Stomach smooth muscle (tissue), 2 donors: ENCODE results near the gene GAREM1.

Experiments used
- H3K27ac ChIP-seq: one replicate; pipeline ENCODE4 v1.7.0; 2013; ENCODE audit warnings: mild to moderate bottlenecking, low read length, inconsistent platforms
- H3K27me3 ChIP-seq, 2 donors: one replicate each; pipeline ENCODE4 v1.7.0; 2013; ENCODE audit warnings: low read length in 2 of 2; ENCODE audit not compliant: insufficient read depth in 2 of 2, control insufficient read depth in 1 of 2
- H3K36me3 ChIP-seq, 2 donors: one replicate each; pipeline ENCODE4 v1.7.0; 2013; ENCODE audit warnings: low read length in 2 of 2; ENCODE audit not compliant: control insufficient read depth in 2 of 2, insufficient read depth in 2 of 2
- H3K4me1 ChIP-seq: one replicate; pipeline ENCODE4 v1.7.0; 2013; ENCODE audit warnings: low read length; ENCODE audit not compliant: control insufficient read depth, insufficient read depth
- H3K4me3 ChIP-seq, 2 donors: one replicate each; pipeline ENCODE4 v1.7.0; 2013; ENCODE audit warnings: low read length in 2 of 2
- H3K9ac ChIP-seq, 2 donors: one replicate each; pipeline ENCODE4 v1.7.0; 2013; ENCODE audit warnings: low read length in 2 of 2, mild to moderate bottlenecking in 1 of 2
- H3K9me3 ChIP-seq, 2 donors: one replicate each; pipeline ENCODE4 v1.7.0; 2013; ENCODE audit warnings: low read length in 2 of 2; ENCODE audit not compliant: control insufficient read depth in 2 of 2
- donor health status: healthy.
- donor health status: Pancreatic carcinoma.

Gene GAREM1

DNA sequence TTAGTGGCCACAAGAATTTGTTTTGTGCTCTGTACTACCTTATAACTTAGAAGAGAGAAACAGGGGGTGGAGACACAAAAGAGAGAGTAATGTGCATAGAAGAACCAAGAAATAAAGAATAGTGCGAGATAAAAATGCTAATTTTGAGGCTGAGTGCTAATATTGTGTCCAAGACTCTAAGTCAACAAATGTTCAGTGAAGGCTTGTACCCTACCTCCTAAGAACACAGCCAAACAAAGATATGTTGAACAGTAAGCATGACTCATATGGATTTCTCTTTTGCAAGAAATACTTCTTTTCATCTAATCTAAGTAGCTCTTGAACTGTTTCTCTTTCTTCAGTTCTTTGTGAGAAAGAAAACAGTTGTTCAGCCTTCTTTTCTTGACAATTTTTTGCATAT, 45.2 kb downstream of the GAREM1 start:
- Histone ChIP-seq H3K27me3 (no peaks in the 10 kb centered on the region), H3K9ac (no peak overlapping the region), H3K4me3 (no peak overlapping the region), H3K4me1 (peaks cover 10% of the 10 kb centered on the region), H3K36me3 (no peaks in the 10 kb centered on the region), H3K27ac (no peak overlapping the region), H3K9me3 (no peaks in the 10 kb centered on the region)

GRCh38 chr18:32424696-32425095, 46.0 kb downstream of the GAREM1 start:
- H3K27ac ChIP-seq: no peak overlapping the region
- no peak overlapping the region for H3K9ac ChIP-seq
- peaks cover 10% of the 10 kb centered on the region for H3K4me1 ChIP-seq
- H3K9me3 ChIP-seq: no peaks in the 10 kb centered on the region
- no peaks in the 10 kb centered on the region for H3K27me3 ChIP-seq
- no peaks in the 10 kb centered on the region for H3K36me3 ChIP-seq
- H3K4me3 ChIP-seq: peak overlapping the region in 1 of 2 donors; percentile 16

- H3K27ac ChIP-seq: no peak overlapping the region
- peaks cover 10% of the 10 kb centered on the region for H3K4me1 ChIP-seq
- no peaks in the 10 kb centered on the region for H3K27me3 ChIP-seq
- no peak overlapping the region for H3K9ac ChIP-seq
- H3K36me3 ChIP-seq: no peaks in the 10 kb centered on the region
- no peaks in the 10 kb centered on the region for H3K9me3 ChIP-seq
- H3K4me3 ChIP-seq: no peak overlapping the region
Measured at GRCh38 chr18:32422978-32423740, 47.5 kb downstream of the GAREM1 start.

DNA sequence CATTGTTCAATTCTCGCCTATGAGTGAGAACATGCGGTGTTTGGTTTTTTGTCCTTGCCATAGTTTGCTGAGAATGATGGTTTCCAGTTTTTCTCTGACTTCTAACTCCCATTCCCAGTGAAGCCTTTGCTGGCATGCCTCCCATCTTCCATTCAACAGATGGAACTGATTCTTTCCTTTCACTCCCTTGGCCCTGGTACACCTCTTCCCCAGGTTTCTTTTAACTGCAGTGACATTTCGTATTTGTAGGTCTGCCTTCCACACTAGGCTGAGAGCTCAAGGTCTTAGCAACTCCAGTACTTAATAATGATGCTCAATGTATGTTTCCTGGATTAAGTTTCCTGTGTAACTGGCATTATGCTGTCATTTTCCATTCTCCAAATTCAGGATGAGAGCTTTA, 48.5 kb downstream of the GAREM1 start:
- Histone ChIP-seq H3K9me3 (no peaks in the 10 kb centered on the region), H3K4me1 (peaks cover 10% of the 10 kb centered on the region), H3K27me3 (no peaks in the 10 kb centered on the region), H3K9ac (no peak overlapping the region), H3K4me3 (no peak overlapping the region), H3K36me3 (no peaks in the 10 kb centered on the region), H3K27ac (no peak overlapping the region)

- no peak overlapping the region for H3K4me3 ChIP-seq
- no peaks in the 10 kb centered on the region for H3K36me3 ChIP-seq
- peaks cover 10% of the 10 kb centered on the region for H3K4me1 ChIP-seq
Measured at GRCh38 chr18:32420084-32420750, 50.5 kb downstream of the GAREM1 start.

DNA sequence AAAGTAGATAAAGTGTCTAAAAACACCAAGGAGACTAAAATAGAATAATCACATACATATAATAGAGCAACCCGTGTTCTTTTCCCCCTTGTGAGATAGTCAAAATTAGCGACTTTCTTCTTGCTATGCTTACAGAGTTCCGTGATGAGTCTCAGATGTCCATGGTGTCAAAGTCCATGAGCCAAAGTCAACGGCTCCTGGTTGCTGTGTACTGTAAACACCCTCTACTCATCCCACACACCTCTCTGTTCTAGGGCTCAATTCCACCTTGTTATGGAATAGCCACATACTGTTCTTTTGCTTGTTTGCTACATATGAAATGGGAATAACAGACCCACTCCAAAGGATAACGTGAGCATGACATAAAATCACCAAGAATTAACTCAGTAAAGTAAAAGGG, 52.5 kb downstream of the GAREM1 start:
- peaks cover 10% of the 10 kb centered on the region for H3K4me1 ChIP-seq
- H3K9ac ChIP-seq: no peak overlapping the region

More at GRCh38 chr18:32420084-32420750, 50.5 kb downstream of the GAREM1 start:
- H3K9ac ChIP-seq: no peak overlapping the region
- H3K27me3 ChIP-seq: no peaks in the 10 kb centered on the region
- H3K27ac ChIP-seq: no peak overlapping the region
- no peaks in the 10 kb centered on the region for H3K9me3 ChIP-seq

DNA sequence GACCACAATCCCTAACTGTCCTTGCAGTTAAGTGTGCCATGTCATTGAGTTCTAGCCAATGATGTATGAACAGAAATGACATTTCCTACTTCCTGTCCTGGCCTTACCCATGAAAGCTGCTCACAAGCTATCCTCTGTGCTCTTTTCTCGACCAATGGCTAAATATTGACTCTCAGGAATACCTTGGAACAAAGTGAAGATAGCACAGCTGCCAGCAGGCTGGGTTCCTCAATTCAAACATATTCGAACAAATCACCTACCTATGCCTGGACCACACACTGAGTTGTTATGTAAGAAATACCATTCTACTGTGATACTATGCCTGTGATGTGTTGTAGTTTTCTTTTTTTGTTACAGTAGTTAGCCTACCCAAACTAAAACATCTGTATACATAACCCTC, 65.1 kb downstream of the GAREM1 start:
- Histone ChIP-seq H3K36me3 (no peaks in the 10 kb centered on the region), H3K4me3 (no peak overlapping the region), H3K27ac (no peak overlapping the region), H3K27me3 (no peaks in the 10 kb centered on the region), H3K4me1 (peaks cover 3% of the 10 kb centered on the region), H3K9ac (no peak overlapping the region), H3K9me3 (no peaks in the 10 kb centered on the region)

More for the DNA sequence above, 52.5 kb downstream of the GAREM1 start:
- no peak overlapping the region for H3K4me3 ChIP-seq
- H3K36me3 ChIP-seq: no peaks in the 10 kb centered on the region
- no peaks in the 10 kb centered on the region for H3K27me3 ChIP-seq
- no peak overlapping the region for H3K27ac ChIP-seq
- H3K9me3 ChIP-seq: no peaks in the 10 kb centered on the region

- no peak overlapping the region for H3K9ac ChIP-seq
- no peaks in the 10 kb centered on the region for H3K27me3 ChIP-seq
- no peaks in the 10 kb centered on the region for H3K9me3 ChIP-seq
- H3K4me1 ChIP-seq: peaks cover 3% of the 10 kb centered on the region
- H3K36me3 ChIP-seq: no peaks in the 10 kb centered on the region
- H3K4me3 ChIP-seq: no peak overlapping the region
- no peak overlapping the region for H3K27ac ChIP-seq
Measured at GRCh38 chr18:32401621-32402020, 69.1 kb downstream of the GAREM1 start.

- Histone ChIP-seq H3K27me3 (no peaks in the 10 kb centered on the region), H3K9ac (no peak overlapping the region), H3K4me1 (no peaks in the 10 kb centered on the region), H3K36me3 (no peaks in the 10 kb centered on the region), H3K9me3 (no peaks in the 10 kb centered on the region), H3K4me3 (no peak overlapping the region), H3K27ac (no peak overlapping the region)
Measured at GRCh38 chr18:32393407-32393806, 77.3 kb downstream of the GAREM1 start.

GRCh38 chr18:32391126-32391525, 79.6 kb downstream of the GAREM1 start:
- Histone ChIP-seq H3K4me1 (no peaks in the 10 kb centered on the region), H3K4me3 (no peak overlapping the region), H3K36me3 (no peaks in the 10 kb centered on the region), H3K9me3 (no peaks in the 10 kb centered on the region), H3K9ac (no peak overlapping the region), H3K27me3 (no peaks in the 10 kb centered on the region), H3K27ac (no peak overlapping the region)

DNA sequence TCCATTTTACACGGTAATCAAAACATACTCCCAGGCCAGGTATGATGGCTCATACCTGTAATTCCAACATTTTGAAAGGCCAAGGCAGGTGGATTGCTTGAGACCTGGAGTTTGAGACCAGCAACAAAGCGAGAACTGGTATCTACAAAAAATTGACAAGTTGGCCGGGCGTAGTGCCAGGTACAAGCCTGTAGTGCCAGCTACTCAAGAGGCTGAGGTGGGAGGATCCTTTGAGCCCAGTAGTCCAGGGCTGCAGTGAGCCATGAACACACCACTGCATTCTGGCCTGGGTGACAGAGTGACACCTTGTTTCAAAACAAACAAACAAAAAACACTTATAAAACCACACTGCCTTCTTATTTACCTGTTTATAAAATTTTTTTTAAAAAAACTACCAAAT, 80.8 kb downstream of the GAREM1 start:
- Histone ChIP-seq H3K9ac (no peak overlapping the region), H3K4me3 (no peak overlapping the region), H3K36me3 (no peaks in the 10 kb centered on the region), H3K27ac (no peak overlapping the region), H3K4me1 (no peaks in the 10 kb centered on the region), H3K27me3 (no peaks in the 10 kb centered on the region), H3K9me3 (no peaks in the 10 kb centered on the region)
